A673 (cell line): ENCODE data around the gene THRB.

Experiments
- CTCF ChIP-seq: fragments of 300-800, 200-600 bp; sonication (generic); conservative IDR thresholded peaks from 2 replicates; pipeline ENCODE4 v1.5.1; 2017; ENCODE audit warnings: low read depth, mild to moderate bottlenecking, antibody characterized with exemption, low read length, moderate library complexity, mixed read lengths
- EZH2 ChIP-seq: fragments of 200-600 bp; sonication (generic); IDR thresholded peaks from 2 replicates; pipeline ENCODE4 v1.6.1; 2017; ENCODE audit warnings: borderline replicate concordance, low read depth, mild to moderate bottlenecking, mixed read lengths, antibody characterized with exemption, low read length; ENCODE audit not compliant: poor library complexity, severe bottlenecking

GRCh38 chr3:24340966-24341365, 153.7 kb downstream of the THRB start:
- no peak for TF ChIP-seq CTCF
- no peak for TF ChIP-seq EZH2
